GM12878 (cell line): ENCODE measurements around the gene PKP4. TPM values are rescaled to one million over a fixed set of nuclear protein-coding genes. Genes with fewer than 3 reads are reported as not detected.

Source experiments
- ATAC-seq: fragments of 200-7000 bp; cut with Tn5 transposase; 3 replicates; pipeline ENCODE4 v1.9.1; 2020; ENCODE audit warnings: mild to moderate bottlenecking, moderate library complexity
- BruUV-seq: library from RNA; stranded (reverse); fragments of 400-500 nt; replicated peaks from 2 replicates; lab custom pipeline; 2021; lab: Mats Ljungman, UMichigan
- CTCF ChIA-PET: fragments of 300-600 bp; sonication (Branson Sonifier 250); formaldehyde crosslinking; extraction: SDS; loops from one replicate; lab custom pipeline; 2021; ENCODE audit warnings: inconsistent platforms; lab: Yijun Ruan, JAX
- POLR2A ChIA-PET: fragments of 350-600 bp; formaldehyde crosslinking; extraction: SDS; loops from one replicate; lab custom pipeline; 2021; ENCODE audit warnings: inconsistent platforms; lab: Charles Lee
- RAD21 ChIA-PET: fragments of 300-600 bp; sonication (Branson Sonifier 250); formaldehyde crosslinking; loops from one replicate; lab custom pipeline; 2023; ENCODE audit warnings: antibody characterized with exemption; ENCODE audit not compliant: unreplicated experiment; lab: Charles Lee
- SMC1A ChIA-PET: fragments of 300-600 bp; sonication (Branson Sonifier 250); formaldehyde crosslinking; loops from one replicate; lab custom pipeline; 2023; ENCODE audit not compliant: unreplicated experiment, uncharacterized antibody; lab: Charles Lee
- DNase-seq: peaks from one replicate; pipeline ENCODE4 v3.0.0-alpha.2; 2011; ENCODE audit warnings: low read depth, low spot score
- FAIRE-seq: peaks from 3 replicates; lab custom pipeline; 2011; peaks lifted over from hg19 to GRCh38; lab: Jason Lieb, UNC
- H2AFZ ChIP-seq: 2 replicates; pipeline ENCODE4 v1.6.0; 2011; ENCODE audit warnings: low read depth, low read length, control low read depth; ENCODE audit not compliant: control insufficient read depth
- H3K27ac ChIP-seq: 2 replicates; pipeline ENCODE4 v1.5.1; 2011; ENCODE audit warnings: control low read depth; ENCODE audit not compliant: control insufficient read depth, insufficient read depth
- H3K27me3 ChIP-seq, 2 experiments: replicated peaks in 1 of 2; 2 replicates each; pipeline versions ENCODE4 v1.6.0 to v1.6.1; 2011; ENCODE audit warnings: low read length in 1 of 2; ENCODE audit not compliant: control insufficient read depth in 2 of 2, insufficient read depth in 2 of 2
- H3K36me3 ChIP-seq, 2 experiments: 2 replicates each; pipeline ENCODE4 v1.5.1; 2011; ENCODE audit warnings: low read length in 1 of 2; ENCODE audit not compliant: control insufficient read depth in 2 of 2, insufficient read depth in 2 of 2
- H3K4me1 ChIP-seq: 2 replicates; pipeline ENCODE4 v1.6.1; 2011; ENCODE audit warnings: mild to moderate bottlenecking, low read length, moderate library complexity, mixed read lengths; ENCODE audit not compliant: control insufficient read depth, insufficient read depth
- H3K4me2 ChIP-seq: 2 replicates; pipeline ENCODE4 v1.6.0; 2011; ENCODE audit warnings: control low read depth; ENCODE audit not compliant: control insufficient read depth, insufficient read depth
- H3K4me3 ChIP-seq: fragments of 200-600 bp; sonication (generic); 2 replicates; pipeline ENCODE4 v1.5.1; 2016
- H3K79me2 ChIP-seq: 2 replicates; pipeline ENCODE4 v1.6.0; 2011; ENCODE audit warnings: low read length; ENCODE audit not compliant: control insufficient read depth, insufficient read depth
- H3K9ac ChIP-seq: 2 replicates; pipeline ENCODE4 v1.8.0; 2011; ENCODE audit warnings: low read length, control low read depth, mixed read lengths; ENCODE audit not compliant: control insufficient read depth, insufficient read depth
- H3K9me3 ChIP-seq: replicated peaks from 3 replicates; pipeline ENCODE4 v1.5.1; 2011; ENCODE audit warnings: mild to moderate bottlenecking, low read length; ENCODE audit not compliant: control insufficient read depth, insufficient read depth
- H4K20me1 ChIP-seq: 2 replicates; pipeline ENCODE4 v1.6.0; 2011; ENCODE audit not compliant: control insufficient read depth, insufficient read depth
- ATF3 ChIP-seq: IDR thresholded peaks from 2 replicates; pipeline ENCODE4 v1.6.1; 2011; ENCODE audit warnings: low read depth, mild to moderate bottlenecking, low read length, moderate library complexity, borderline replicate concordance; ENCODE audit errors: extremely low read depth
- E2F8 ChIP-seq: fragments of 450-650 bp; IDR thresholded peaks from 2 replicates; pipeline ENCODE4 v1.6.1; 2018; ENCODE audit warnings: mild to moderate bottlenecking, low read depth, moderate library complexity; ENCODE audit not compliant: partially characterized antibody
- IKZF1 ChIP-seq: fragments of 450-650 bp; conservative IDR thresholded peaks from 2 replicates; pipeline ENCODE4 v1.6.1; 2017; ENCODE audit warnings: antibody characterized with exemption, mild to moderate bottlenecking
- MTA3 ChIP-seq: IDR thresholded peaks from 2 replicates; pipeline ENCODE4 v1.6.1; 2012; ENCODE audit warnings: low read length, inconsistent platforms, borderline replicate concordance
- NFIC ChIP-seq: IDR thresholded peaks from 2 replicates; pipeline ENCODE4 v1.6.1; 2012; ENCODE audit warnings: low read depth, mild to moderate bottlenecking, inconsistent platforms, low read length, moderate library complexity
- NFYA ChIP-seq: IDR thresholded peaks from 2 replicates; pipeline ENCODE4 v1.6.1; 2011; ENCODE audit warnings: low read depth, mild to moderate bottlenecking, low read length, improper control_type of control experiment, borderline replicate concordance
- NRF1 ChIP-seq: conservative IDR thresholded peaks from 2 replicates; pipeline ENCODE4 v1.6.1; 2011; ENCODE audit warnings: mild to moderate bottlenecking, low read depth, low read length, improper control_type of control experiment
- POLR2AphosphoS2 ChIP-seq: IDR thresholded peaks from 2 replicates; pipeline ENCODE4 v1.6.1; 2011; ENCODE audit warnings: low read depth, mild to moderate bottlenecking, low read length, improper control_type of control experiment, moderate library complexity
- RAD51 ChIP-seq: fragments of 450-650 bp; IDR thresholded peaks from 2 replicates; pipeline ENCODE4 v1.6.1; 2016; ENCODE audit warnings: moderate library complexity, mild to moderate bottlenecking, inconsistent platforms
- SMC3 ChIP-seq: IDR thresholded peaks from 2 replicates; pipeline ENCODE4 v1.6.1; 2011; ENCODE audit warnings: low read length, improper control_type of control experiment, borderline replicate concordance
- ZNF622 ChIP-seq: fragments of 450-650 bp; IDR thresholded peaks from 2 replicates; pipeline ENCODE4 v1.6.1; 2017; ENCODE audit warnings: mild to moderate bottlenecking, inconsistent platforms
- WGBS: methylation state at CpG from one replicate; pipeline ENCODE4 v1.1.6; 2016; ENCODE audit warnings: low lambda C conversion rate; ENCODE audit not compliant: insufficient replicate concordance, insufficient coverage; ENCODE audit errors: missing lambda C conversion rate; 5-methylcytosine and 5-hydroxymethylcytosine counted together
- in situ Hi-C: fragments of 300-500 bp; cut with MboI; formaldehyde crosslinking; loops from 9 replicates; pipeline ENCODE4 v1.14.3; 2018; ENCODE audit warnings: mixed read lengths
- intact Hi-C: fragments of 100-400 bp; cut with micrococcal nuclease; formaldehyde crosslinking; loops from one replicate; pipeline ENCODE4 v1.14.2; 2022; ENCODE audit not compliant: unreplicated experiment
- polyA plus RNA-seq, 11 experiments: library from polyadenylated mRNA; depleted of rRNA in 4 of 11; unstranded in 6 of 11; stranded (reverse) in 5 of 11; fragments of >200 nt; fragmentation: Nextera tagmentation in 4 of 11; fragmentation: Illumina TruSeq in 1 of 11; extraction: Ambion mirVana in 4 of 11; extraction: Trizol in 1 of 11; gene quantifications; 1 replicate in 1 of 11; 2 replicates in 10 of 11; pipeline versions ENCODE4 v1.2.1 to v1.2.3, GENCODE V29; 2011 to 2016; ENCODE audit warnings: inconsistent platforms in 2 of 11, missing spikeins in 2 of 11, low read depth in 1 of 11
- total RNA-seq, 4 experiments: library from RNA; depleted of rRNA in 3 of 4; stranded (reverse); fragments of >200 nt in 3 of 4; fragmentation: Illumina TruSeq in 1 of 4; extraction: Trizol in 1 of 4; gene quantifications; 2 replicates each; pipeline versions ENCODE4 v1.2.1 to v1.2.3, GENCODE V29; 2013 to 2021

The PKP4 gene
- total and polyA plus RNA-seq, 10 of the 15 experiments (the other 5 are each of a cell fraction or from before 2014, with no cell fraction given): 4.8 to 35.8 (median 17.7) TPM

GRCh38 chr2:158493458-158493857 lies 36.7 kb downstream of the PKP4 start (continued):
- TF ChIP-seq NRF1: no peak

GRCh38 chr2:158495175-158495574 lies 38.4 kb downstream of the PKP4 start:
- DNase-seq (no peak), ATAC-seq (no peak), FAIRE-seq (no peak)
- RAD21 ChIA-PET: no interaction called here
- H3K4me2 ChIP-seq: no peak overlapping the region
- no TSS peak for BruUV-seq
- in situ Hi-C loops: no loop called here
- no peaks in the 10 kb centered on the region for H3K36me3 ChIP-seq
- H3K4me3 ChIP-seq: no peak overlapping the region
- TF ChIP-seq ATF3 (no peak), ZNF622 (no peak), NFYA (no peak), SMC3 (no peak), E2F8 (no peak), IKZF1 (no peak), RAD51 (no peak), POLR2AphosphoS2 (no peak), MTA3 (no peak), NFIC (no peak)
- no peaks in the 10 kb centered on the region; the same call in 1 of the 2 replicates for H4K20me1 ChIP-seq
- H3K9me3 ChIP-seq: no peaks in the 10 kb centered on the region
- SMC1A ChIA-PET: no interaction called here
- WGBS: 100% methylated on average over 5 of the region's 5 CpGs
- intact Hi-C loops: no loop called here
- H3K9ac ChIP-seq: no peak overlapping the region
- H3K27ac ChIP-seq: no peak overlapping the region
- POLR2A ChIA-PET: no interaction called here
- H3K79me2 ChIP-seq: no peaks in the 10 kb centered on the region
- CTCF ChIA-PET: no interaction called here
- H3K27me3 ChIP-seq: no peaks in the 10 kb centered on the region
- H2AFZ ChIP-seq: no peak overlapping the region
- H3K4me1 ChIP-seq: no peaks in the 10 kb centered on the region
